ENCODE data around the gene HTT-AS.

Gene HTT-AS

DNA sequence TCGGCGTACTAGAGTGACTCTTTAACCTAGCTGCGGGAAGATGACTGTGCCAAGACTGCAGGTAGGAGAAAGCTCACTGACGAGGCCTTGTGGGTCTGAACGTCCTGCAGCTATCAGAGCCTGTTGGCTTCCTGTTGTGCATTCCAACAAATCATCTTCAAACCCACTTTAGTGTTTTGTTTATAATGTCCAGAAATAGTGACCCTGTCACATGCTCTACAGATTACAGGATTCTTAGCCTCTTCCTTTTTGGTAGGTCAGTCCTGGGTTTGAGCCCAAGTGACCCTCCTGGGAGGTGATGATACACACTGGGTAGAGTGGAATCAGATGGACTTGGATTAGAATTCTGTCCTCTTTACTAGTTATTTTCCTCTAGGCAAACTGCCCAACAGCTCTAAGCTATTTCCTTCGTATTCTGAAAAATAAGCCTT lies 33.4 kb upstream of the HTT-AS start:
- TF ChIP-seq GATA3 (IDR thresholded peaks at IDR 0.05; ENCODE audit: low read depth, low read length): no peak
- TF ChIP-seq GATA2 (IDR thresholded peaks at IDR 0.05; ENCODE audit: low read depth, low read length): no peak

DNA sequence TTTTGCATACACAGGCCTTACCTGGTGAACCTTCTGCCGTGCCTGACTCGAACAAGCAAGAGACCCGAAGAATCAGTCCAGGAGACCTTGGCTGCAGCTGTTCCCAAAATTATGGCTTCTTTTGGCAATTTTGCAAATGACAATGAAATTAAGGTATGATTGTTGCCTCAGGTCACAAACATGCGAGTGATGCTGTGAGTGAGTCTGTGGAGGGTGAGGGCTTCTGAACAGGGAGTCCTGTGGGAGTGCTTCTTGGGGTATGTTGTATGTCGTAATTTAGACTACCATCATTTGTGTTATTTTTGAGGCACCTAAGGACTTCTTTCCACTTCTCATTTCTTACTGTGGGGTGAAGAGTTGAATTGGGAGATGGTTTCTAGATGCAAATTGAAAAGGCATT lies 32.9 kb upstream of the HTT-AS start:
- TF ChIP-seq GATA2 (IDR thresholded peaks at IDR 0.05; ENCODE audit: low read depth, low read length) (no peak), GATA3 (IDR thresholded peaks at IDR 0.05; ENCODE audit: low read depth, low read length) (no peak)

DNA sequence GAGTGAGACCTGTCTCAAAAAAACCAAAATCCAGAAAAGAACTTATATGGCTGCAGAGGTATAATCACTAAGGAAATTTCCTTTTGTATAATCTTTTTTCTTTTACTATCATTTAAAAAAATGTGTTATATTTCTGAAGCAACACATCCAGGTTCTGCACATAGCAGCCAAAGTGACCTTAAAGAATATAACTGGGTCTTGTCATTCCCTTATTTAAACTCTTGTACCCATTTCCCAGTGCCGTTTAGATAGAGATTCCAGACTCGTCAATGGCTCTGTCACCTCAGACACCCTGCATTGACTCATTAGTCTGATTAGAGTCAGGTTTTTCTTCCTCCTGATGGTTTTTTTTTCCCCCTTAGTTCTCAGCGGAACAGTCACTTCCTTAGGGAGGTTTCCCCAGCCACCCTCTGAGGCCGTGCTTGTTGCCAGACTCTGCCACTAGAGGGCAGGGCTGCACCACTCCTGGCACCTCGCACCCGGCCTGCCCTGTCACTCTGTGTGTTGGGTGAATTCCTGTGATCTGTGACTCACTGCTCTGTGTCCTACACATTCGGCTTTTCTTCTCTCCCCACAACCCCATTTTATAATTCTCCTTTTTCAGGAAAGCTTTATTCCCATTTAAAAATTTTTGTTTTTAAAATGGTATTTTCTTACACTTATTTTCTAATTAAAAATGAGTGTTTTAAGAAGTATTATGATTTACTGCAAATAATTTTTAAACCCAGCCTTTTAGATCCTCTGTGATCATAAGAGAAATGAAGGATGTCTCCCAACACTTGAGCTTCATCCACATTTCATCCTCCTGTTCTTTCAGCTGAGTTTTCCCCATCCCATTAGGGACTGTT lies 32.2 kb upstream of the HTT-AS start:
- TF ChIP-seq GATA2 (IDR thresholded peaks at IDR 0.05; ENCODE audit: low read depth, low read length) (no peak), GATA3 (IDR thresholded peaks at IDR 0.05; ENCODE audit: low read depth, low read length) (no peak)

DNA sequence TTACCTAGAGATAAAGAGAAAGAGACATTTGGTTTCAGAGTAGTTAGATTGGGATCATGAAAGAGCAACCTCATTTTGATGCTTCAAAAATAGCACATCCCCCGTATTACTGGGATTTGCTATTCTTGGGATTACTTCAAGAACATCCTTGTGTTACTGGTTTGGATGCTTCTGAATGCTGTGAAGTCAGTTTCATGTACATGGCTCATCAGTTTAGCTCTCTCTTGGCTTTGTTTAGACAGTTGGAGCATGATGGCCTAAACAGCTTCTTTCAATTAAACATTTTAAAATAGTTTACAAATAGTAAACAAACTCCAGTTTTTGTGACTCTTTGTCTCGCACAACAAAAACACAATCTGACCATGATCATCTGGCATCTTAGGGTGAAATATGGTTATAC lies 24.0 kb upstream of the HTT-AS start:
- TF ChIP-seq GATA3 (IDR thresholded peaks at IDR 0.05; ENCODE audit: low read depth, low read length): no peak
- TF ChIP-seq GATA2 (IDR thresholded peaks at IDR 0.05; ENCODE audit: low read depth, low read length): no peak

DNA sequence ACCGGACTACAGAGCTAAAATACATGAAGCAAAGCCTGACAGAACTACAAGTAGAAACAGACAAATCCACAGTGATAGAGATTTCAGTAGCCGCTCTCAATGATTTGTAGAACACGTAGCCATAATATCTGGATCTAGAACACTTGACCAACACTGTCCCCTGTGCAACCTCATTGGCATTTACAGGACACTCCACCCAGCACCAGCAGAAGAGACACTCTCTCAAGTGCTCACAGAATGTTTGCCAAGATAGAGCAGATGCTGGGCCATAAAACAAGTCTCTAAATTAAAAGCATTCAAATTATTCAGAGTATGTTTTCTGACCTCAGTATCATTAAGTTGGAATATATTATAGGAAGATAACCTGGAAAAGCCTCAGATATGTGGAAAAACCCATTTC lies 21.9 kb upstream of the HTT-AS start:
- no peak for TF ChIP-seq GATA2 (IDR thresholded peaks at IDR 0.05; ENCODE audit: low read depth, low read length)
- no peak for TF ChIP-seq GATA3 (IDR thresholded peaks at IDR 0.05; ENCODE audit: low read depth, low read length)

DNA sequence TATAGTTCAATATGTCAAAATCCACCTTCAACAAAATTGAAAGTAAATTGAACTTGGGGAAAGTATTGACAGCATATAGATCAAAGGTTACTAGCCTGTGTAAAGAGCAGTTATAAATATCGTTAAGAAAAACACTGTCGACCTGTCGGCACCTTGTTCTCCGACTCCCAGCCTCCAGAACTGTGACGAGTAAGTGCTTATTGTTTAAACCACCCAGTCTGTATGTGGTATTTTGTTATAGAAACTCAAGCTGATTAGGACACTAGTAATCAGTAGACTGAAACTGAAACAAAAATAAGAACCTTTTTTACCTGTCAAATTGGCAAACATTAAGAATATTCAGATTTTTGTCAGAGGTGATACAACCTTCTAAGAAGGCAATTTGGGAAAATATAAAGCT lies 17.1 kb upstream of the HTT-AS start:
- TF ChIP-seq GATA2 (IDR thresholded peaks at IDR 0.05; ENCODE audit: low read depth, low read length) (no peak), GATA3 (IDR thresholded peaks at IDR 0.05; ENCODE audit: low read depth, low read length) (no peak)

DNA sequence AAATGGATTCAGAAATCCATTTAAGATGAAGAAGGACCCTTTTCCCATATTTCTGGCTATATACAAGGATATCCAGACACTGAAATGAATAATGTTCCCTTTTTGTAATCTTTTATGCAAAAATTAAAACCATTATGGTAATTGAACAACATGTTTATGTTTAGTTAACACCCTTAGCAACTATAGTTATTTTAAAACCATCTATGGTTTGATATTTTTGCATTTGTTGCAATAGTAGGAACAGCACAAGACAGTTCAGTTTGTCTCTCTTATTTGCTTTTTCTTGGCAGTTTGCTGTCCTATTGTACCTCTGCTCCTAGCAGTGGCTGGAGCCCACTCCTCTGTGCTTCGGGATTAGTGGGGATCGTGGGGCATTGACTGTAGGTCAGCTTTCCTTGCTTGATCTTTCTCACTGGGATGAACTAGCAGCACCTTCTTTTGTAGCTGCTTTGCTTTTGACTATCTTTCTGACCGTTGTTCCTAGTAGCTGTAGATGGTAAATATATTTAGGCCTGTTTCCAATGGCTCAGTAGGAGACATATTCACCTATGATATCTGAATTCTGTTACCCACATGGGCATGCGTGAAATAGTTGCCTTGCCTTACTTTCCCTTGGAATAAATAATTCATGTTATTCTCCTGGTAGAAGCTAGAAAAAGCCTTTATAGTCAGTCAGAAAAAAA lies 12.9 kb upstream of the HTT-AS start:
- TF ChIP-seq GATA2 (IDR thresholded peaks at IDR 0.05; ENCODE audit: low read depth, low read length) (no peak), GATA3 (IDR thresholded peaks at IDR 0.05; ENCODE audit: low read depth, low read length) (no peak)

DNA sequence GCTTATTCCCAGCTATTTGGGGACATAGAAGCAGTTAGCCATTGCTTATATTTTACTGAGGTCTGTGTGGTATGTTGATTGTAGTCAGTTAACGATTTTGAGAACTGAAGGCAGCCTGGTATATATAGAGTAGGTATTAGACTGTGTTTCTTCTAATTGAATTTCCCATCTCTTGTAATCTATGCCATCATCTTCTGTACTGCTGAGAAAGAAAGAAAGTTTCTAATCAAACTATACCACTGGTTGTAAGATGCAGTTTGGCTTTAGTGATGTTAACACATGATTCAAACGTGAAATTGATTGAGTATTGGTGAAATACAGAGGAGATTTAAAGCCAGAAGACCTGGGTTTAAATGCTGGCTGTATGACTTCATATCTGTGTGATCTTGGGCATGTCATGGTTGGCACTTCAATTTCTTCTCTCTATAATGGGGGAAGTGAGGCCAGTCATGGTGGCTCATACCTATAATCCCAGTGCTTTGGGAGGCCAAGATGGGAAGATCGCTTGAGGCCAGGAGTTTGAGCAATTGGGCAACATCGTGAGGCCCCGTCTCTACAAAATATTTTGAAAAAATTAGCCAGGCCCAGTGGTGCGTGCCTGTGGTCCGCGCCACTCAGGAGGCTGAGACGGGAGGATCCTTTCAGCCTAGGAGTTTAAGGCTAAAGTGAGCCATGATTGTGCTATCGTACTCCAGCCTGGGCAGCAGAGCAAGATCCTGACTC lies 11.8 kb upstream of the HTT-AS start:
- TF ChIP-seq GATA3 (IDR thresholded peaks at IDR 0.05; ENCODE audit: low read depth, low read length) (no peak), GATA2 (IDR thresholded peaks at IDR 0.05; ENCODE audit: low read depth, low read length) (no peak)

DNA sequence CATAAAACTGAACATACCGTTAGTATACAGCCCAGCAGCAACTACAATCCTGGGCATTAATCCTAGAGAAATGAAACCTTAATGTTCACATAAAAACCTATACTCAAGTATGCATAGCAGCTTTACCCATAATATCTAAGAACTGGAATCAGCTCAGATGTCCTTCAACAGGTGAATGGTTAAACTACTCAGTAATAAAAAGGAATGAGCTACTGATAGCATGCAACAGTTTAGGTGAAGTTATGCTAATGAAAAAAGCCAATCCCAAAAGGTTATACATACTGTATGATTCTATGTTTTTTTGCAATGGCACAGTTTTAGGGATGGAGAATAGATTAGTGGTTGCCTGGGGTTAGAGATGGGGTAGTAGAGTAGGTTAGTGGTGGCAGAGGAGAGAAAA lies 9.4 kb upstream of the HTT-AS start:
- no peak for TF ChIP-seq GATA2 (IDR thresholded peaks at IDR 0.05; ENCODE audit: low read depth, low read length)
- TF ChIP-seq GATA3 (IDR thresholded peaks at IDR 0.05; ENCODE audit: low read depth, low read length): no peak

DNA sequence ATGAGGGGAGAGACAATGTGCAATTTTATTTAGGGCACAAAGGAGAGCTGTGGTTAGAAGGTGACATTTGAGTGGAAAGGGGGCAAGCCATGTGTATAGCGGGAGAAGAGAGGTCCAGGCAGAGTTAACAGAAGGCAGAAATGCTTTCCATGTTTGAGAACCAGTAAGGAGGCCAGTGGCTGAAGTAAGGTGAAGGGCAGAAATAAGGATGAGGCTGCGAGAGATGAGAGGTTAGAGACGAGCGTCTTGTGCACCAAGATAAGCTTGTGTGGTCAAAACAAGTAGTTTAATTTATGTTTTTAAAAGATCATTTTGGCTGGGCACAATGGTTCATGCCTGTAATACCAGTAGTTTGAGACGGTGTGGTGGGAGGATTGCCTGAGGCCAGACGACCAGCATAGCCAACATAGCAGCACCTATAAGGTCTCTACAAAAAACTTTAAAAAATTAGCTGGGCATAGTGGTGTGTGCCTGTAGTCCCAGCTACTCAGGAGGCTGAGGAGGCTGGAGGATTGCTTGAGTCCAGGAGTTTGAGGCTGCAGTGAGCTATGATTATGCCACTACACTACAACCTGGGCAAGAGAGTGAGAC lies 8.7 kb upstream of the HTT-AS start:
- TF ChIP-seq GATA3 (IDR thresholded peaks at IDR 0.05; ENCODE audit: low read depth, low read length) (no peak), GATA2 (IDR thresholded peaks at IDR 0.05; ENCODE audit: low read depth, low read length) (no peak)

DNA sequence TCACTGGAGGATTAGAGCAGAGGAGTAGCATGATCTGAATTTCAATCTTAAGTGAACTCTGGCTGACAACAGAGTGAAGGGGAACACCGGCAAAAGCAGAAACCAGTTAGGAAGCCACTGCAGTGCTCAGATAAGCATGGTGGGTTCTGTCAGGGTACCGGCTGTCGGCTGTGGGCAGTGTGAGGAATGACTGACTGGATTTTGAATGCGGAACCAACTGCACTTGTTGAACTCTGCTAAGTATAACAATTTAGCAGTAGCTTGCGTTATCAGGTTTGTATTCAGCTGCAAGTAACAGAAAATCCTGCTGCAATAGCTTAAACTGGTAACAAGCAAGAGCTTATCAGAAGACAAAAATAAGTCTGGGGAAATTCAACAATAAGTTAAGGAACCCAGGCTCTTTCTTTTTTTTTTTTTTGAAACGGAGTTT lies 5.4 kb upstream of the HTT-AS start:
- TF ChIP-seq GATA3 (IDR thresholded peaks at IDR 0.05; ENCODE audit: low read depth, low read length): no peak
- no peak for TF ChIP-seq GATA2 (IDR thresholded peaks at IDR 0.05; ENCODE audit: low read depth, low read length)

DNA sequence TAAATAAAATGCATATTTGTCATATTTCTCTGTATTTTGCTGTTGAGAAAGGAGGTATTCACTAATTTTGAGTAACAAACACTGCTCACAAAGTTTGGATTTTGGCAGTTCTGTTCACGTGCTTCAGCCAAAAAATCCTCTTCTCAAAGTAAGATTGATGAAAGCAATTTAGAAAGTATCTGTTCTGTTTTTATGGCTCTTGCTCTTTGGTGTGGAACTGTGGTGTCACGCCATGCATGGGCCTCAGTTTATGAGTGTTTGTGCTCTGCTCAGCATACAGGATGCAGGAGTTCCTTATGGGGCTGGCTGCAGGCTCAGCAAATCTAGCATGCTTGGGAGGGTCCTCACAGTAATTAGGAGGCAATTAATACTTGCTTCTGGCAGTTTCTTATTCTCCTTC lies 3.5 kb upstream of the HTT-AS start:
- TF ChIP-seq GATA2 (IDR thresholded peaks at IDR 0.05; ENCODE audit: low read depth, low read length): no peak

DNA sequence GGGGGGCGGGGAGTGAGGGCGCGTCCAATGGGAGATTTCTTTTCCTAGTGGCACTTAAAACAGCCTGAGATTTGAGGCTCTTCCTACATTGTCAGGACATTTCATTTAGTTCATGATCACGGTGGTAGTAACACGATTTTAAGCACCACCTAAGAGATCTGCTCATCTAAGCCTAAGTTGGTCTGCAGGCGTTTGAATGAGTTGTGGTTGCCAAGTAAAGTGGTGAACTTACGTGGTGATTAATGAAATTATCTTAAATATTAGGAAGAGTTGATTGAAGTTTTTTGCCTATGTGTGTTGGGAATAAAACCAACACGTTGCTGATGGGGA lies 1.3 kb upstream of the HTT-AS start:
- TF ChIP-seq GATA2 (IDR thresholded peaks at IDR 0.05; ENCODE audit: low read depth, low read length) (no peak), GATA3 (IDR thresholded peaks at IDR 0.05; ENCODE audit: low read depth, low read length) (no peak)

Data from SH-SY5Y (cell line).